OCI-LY1 (cell line): ENCODE measurements around the gene ZNF365.

Experiments
- H2AFZ ChIP-seq: fragments of 200-600 bp; sonication (generic), shearing (Covaris generic); 2 replicates; pipeline ENCODE4 v1.6.0; 2014; ENCODE audit warnings: antibody characterized with exemption, mild to moderate bottlenecking, low read length
- H3F3A ChIP-seq: fragments of 200-600 bp; sonication (generic), shearing (Covaris generic); 2 replicates; pipeline ENCODE4 v1.6.0; 2014; ENCODE audit warnings: mild to moderate bottlenecking, antibody characterized with exemption, low read length, moderate library complexity; ENCODE audit not compliant: insufficient read depth
- H3K27ac ChIP-seq: fragments of 200-600 bp; sonication (generic); 2 replicates; pipeline ENCODE4 v1.5.1; 2014; ENCODE audit warnings: low read length, mixed run types, mild to moderate bottlenecking, low read depth; ENCODE audit not compliant: poor library complexity, severe bottlenecking
- H3K27me3 ChIP-seq: fragments of 200-600 bp; sonication (generic); 2 replicates; pipeline ENCODE4 v1.6.0; 2014; ENCODE audit warnings: antibody characterized with exemption, mild to moderate bottlenecking, low read length, moderate library complexity; ENCODE audit not compliant: insufficient read depth
- H3K36me3 ChIP-seq: fragments of 200-600 bp; sonication (generic); 2 replicates; pipeline ENCODE4 v1.6.1; 2014; ENCODE audit warnings: mild to moderate bottlenecking, antibody characterized with exemption, low read length, moderate library complexity, mixed read lengths; ENCODE audit not compliant: insufficient read depth
- H3K4me1 ChIP-seq: fragments of 200-600 bp; sonication (generic); 2 replicates; pipeline ENCODE4 v1.5.1; 2014; ENCODE audit warnings: mild to moderate bottlenecking, low read length, moderate library complexity; ENCODE audit not compliant: insufficient read depth, severe bottlenecking
- H3K4me2 ChIP-seq: fragments of 200-600 bp; sonication (generic), shearing (Covaris generic); 2 replicates; pipeline ENCODE4 v1.6.1; 2014; ENCODE audit warnings: low read length
- H3K4me3 ChIP-seq: fragments of 200-600 bp; sonication (generic); 2 replicates; pipeline ENCODE4 v1.5.1; 2014; ENCODE audit warnings: low read length, low read depth, mild to moderate bottlenecking, mixed read lengths; ENCODE audit not compliant: poor library complexity, severe bottlenecking
- H3K79me2 ChIP-seq: fragments of 200-600 bp; shearing (Covaris generic); 2 replicates; pipeline ENCODE4 v1.6.1; 2016; ENCODE audit warnings: mixed run types, low read length, mixed read lengths; ENCODE audit not compliant: insufficient read depth
- H3K9ac ChIP-seq: fragments of 200-600 bp; sonication (generic), shearing (Covaris generic); 2 replicates; pipeline ENCODE4 v1.6.1; 2014; ENCODE audit warnings: mild to moderate bottlenecking, low read length, mixed read lengths
- H3K9me2 ChIP-seq: fragments of 200-600 bp; sonication (generic), shearing (Covaris generic); 2 replicates; pipeline ENCODE4 v1.6.1; 2014; ENCODE audit warnings: low read depth, mild to moderate bottlenecking, low read length, mixed read lengths
- H3K9me3 ChIP-seq: fragments of 200-600 bp; shearing (Covaris generic); 2 replicates; pipeline ENCODE4 v1.6.1; 2014; ENCODE audit warnings: low read length, mixed read lengths
- H4K20me1 ChIP-seq: fragments of 200-600 bp; sonication (generic), shearing (Covaris generic); 2 replicates; pipeline ENCODE4 v1.6.0; 2016; ENCODE audit warnings: mild to moderate bottlenecking, low read length; ENCODE audit not compliant: insufficient read depth
- CTCF ChIP-seq: fragments of 200-600 bp; sonication (generic), shearing (Covaris generic); IDR thresholded peaks from 2 replicates; pipeline ENCODE4 v1.5.1; 2017; ENCODE audit warnings: mild to moderate bottlenecking, antibody characterized with exemption, low read length, moderate library complexity, mixed read lengths
- EZH2 ChIP-seq: fragments of 200-600 bp; sonication (generic), shearing (Covaris generic); IDR thresholded peaks from 2 replicates; pipeline ENCODE4 v1.8.0; 2017; ENCODE audit warnings: borderline replicate concordance, mixed run types, mild to moderate bottlenecking, antibody characterized with exemption, low read length, moderate library complexity, mixed read lengths

Gene ZNF365

GRCh38 chr10:62384057-62384446 is 9.9 kb downstream of the ZNF365 start:
- H3K4me1 ChIP-seq: no peaks in the 10 kb centered on the region
- H3K4me3 ChIP-seq: no peak overlapping the region
- no peaks in the 10 kb centered on the region for H3F3A ChIP-seq
- H2AFZ ChIP-seq: no peak overlapping the region
- H3K9ac ChIP-seq: no peak overlapping the region
- no peaks in the 10 kb centered on the region for H3K36me3 ChIP-seq
- no peak overlapping the region for H3K4me2 ChIP-seq
- H3K9me2 ChIP-seq: no peaks in the 10 kb centered on the region
- H3K79me2 ChIP-seq: no peaks in the 10 kb centered on the region
- H3K27me3 ChIP-seq: no peaks in the 10 kb centered on the region
- H3K27ac ChIP-seq: no peak overlapping the region
- TF ChIP-seq CTCF (no peak), EZH2 (no peak)
- no peaks in the 10 kb centered on the region for H4K20me1 ChIP-seq
- H3K9me3 ChIP-seq: no peaks in the 10 kb centered on the region

- no peaks in the 10 kb centered on the region for H3K4me1 ChIP-seq
Observed at GRCh38 chr10:62384447-62385081, 10.4 kb downstream of the ZNF365 start.

GRCh38 chr10:62386356-62387320 is 12.5 kb downstream of the ZNF365 start:
- no peak overlapping the region for H2AFZ ChIP-seq
- H3K36me3 ChIP-seq: no peaks in the 10 kb centered on the region
- H3K4me3 ChIP-seq: no peak overlapping the region

More at GRCh38 chr10:62384447-62385081, 10.4 kb downstream of the ZNF365 start:
- TF ChIP-seq EZH2 (no peak), CTCF (no peak)
- H3K36me3 ChIP-seq: no peaks in the 10 kb centered on the region
- H2AFZ ChIP-seq: no peak overlapping the region
- no peak overlapping the region for H3K9ac ChIP-seq
- no peaks in the 10 kb centered on the region for H3F3A ChIP-seq
- no peak overlapping the region for H3K27ac ChIP-seq
- no peaks in the 10 kb centered on the region for H3K9me3 ChIP-seq
- H3K4me3 ChIP-seq: no peak overlapping the region
- H3K79me2 ChIP-seq: no peaks in the 10 kb centered on the region
- no peaks in the 10 kb centered on the region for H3K9me2 ChIP-seq
- H4K20me1 ChIP-seq: no peaks in the 10 kb centered on the region
- no peaks in the 10 kb centered on the region for H3K27me3 ChIP-seq
- no peak overlapping the region for H3K4me2 ChIP-seq

More at GRCh38 chr10:62386356-62387320, 12.5 kb downstream of the ZNF365 start:
- Histone ChIP-seq H3K27ac (no peak overlapping the region), H3K4me2 (no peak overlapping the region), H4K20me1 (no peaks in the 10 kb centered on the region), H3K27me3 (no peaks in the 10 kb centered on the region), H3F3A (no peaks in the 10 kb centered on the region), H3K9me3 (no peaks in the 10 kb centered on the region), H3K9ac (no peak overlapping the region), H3K79me2 (no peaks in the 10 kb centered on the region), H3K4me1 (no peaks in the 10 kb centered on the region), H3K9me2 (no peaks in the 10 kb centered on the region)
- TF ChIP-seq CTCF (no peak), EZH2 (no peak)
